Mammary epithelial cell (primary cell): ENCODE data around the gene UBE2A.

Experiments
- CTCF ChIP-seq, 2 donors: IDR thresholded peaks in 1 of 2; conservative IDR thresholded peaks in 1 of 2; 2 replicates each; pipeline ENCODE4 v1.5.1; 2011 to 2012; ENCODE audit warnings: inconsistent platforms in 2 of 2, low read length in 2 of 2, mild to moderate bottlenecking in 2 of 2, control low read depth in 1 of 2, low read depth in 1 of 2; ENCODE audit not compliant: insufficient read depth in 1 of 2; ENCODE audit errors: extremely low read depth in 1 of 2
- EZH2 ChIP-seq: IDR thresholded peaks from 2 replicates; pipeline ENCODE4 v1.6.1; 2012; ENCODE audit warnings: low read length, inconsistent platforms, borderline replicate concordance

GRCh38 chrX:119589810-119590209 lies 15.4 kb downstream of the UBE2A start:
- TF ChIP-seq CTCF (conservative IDR thresholded peaks at IDR 0.05 in 1 of 2, IDR thresholded peaks at IDR 0.05 in 1 of 2; ENCODE audit: extremely low read depth in 1 of 2, insufficient read depth in 1 of 2, low read depth in 1 of 2, low read length in 2 of 2) (no peak), EZH2 (no peak)
